Measurements from ENCODE around the gene MACROD2.

Gene MACROD2

GRCh38 chr20:15319439-15319838 is 1324.1 kb downstream of the MACROD2 start:
- H3K4me3 ChIP-seq (ENCODE audit: low read depth, low read length) = no peak overlapping the region
- in situ Hi-C loops (cut with HindIII; ENCODE audit: low sequenced_read_pairs) = no loop called here
- TF ChIP-seq CTCF (IDR thresholded peaks at IDR 0.05; ENCODE audit: low read depth, low read length, missing control alignments) = no peak
- DNase-seq (ENCODE audit: low read depth) = no peak

GRCh38 chr20:15320941-15321340 is 1325.6 kb downstream of the MACROD2 start:
- no peak for TF ChIP-seq CTCF (IDR thresholded peaks at IDR 0.05; ENCODE audit: low read depth, low read length, missing control alignments)
- in situ Hi-C loops (cut with HindIII; ENCODE audit: low sequenced_read_pairs) = no loop called here
- DNase-seq (ENCODE audit: low read depth) = no peak
- no peak overlapping the region for H3K4me3 ChIP-seq (ENCODE audit: low read depth, low read length)

GRCh38 chr20:15327123-15327522 is 1331.8 kb downstream of the MACROD2 start:
- in situ Hi-C loops (cut with HindIII; ENCODE audit: low sequenced_read_pairs) = no loop called here
- no peak for DNase-seq (ENCODE audit: low read depth)
- H3K4me3 ChIP-seq (ENCODE audit: low read depth, low read length) = no peak overlapping the region
- TF ChIP-seq CTCF (IDR thresholded peaks at IDR 0.05; ENCODE audit: low read depth, low read length, missing control alignments) = no peak

- no peak for TF ChIP-seq CTCF (IDR thresholded peaks at IDR 0.05; ENCODE audit: low read depth, low read length, missing control alignments)
- in situ Hi-C loops (cut with HindIII; ENCODE audit: low sequenced_read_pairs) = no loop called here
- H3K4me3 ChIP-seq (ENCODE audit: low read depth, low read length) = no peak overlapping the region
These were observed 1332.8 kb downstream of the MACROD2 start for GRCh38 chr20:15328084-15328483.

GRCh38 chr20:15332711-15333160 is 1337.4 kb downstream of the MACROD2 start:
- no peak for DNase-seq (ENCODE audit: low read depth)
- TF ChIP-seq CTCF (IDR thresholded peaks at IDR 0.05; ENCODE audit: low read depth, low read length, missing control alignments) = no peak
- H3K4me3 ChIP-seq (ENCODE audit: low read depth, low read length) = no peak overlapping the region
- in situ Hi-C loops (cut with HindIII; ENCODE audit: low sequenced_read_pairs) = no loop called here

More at GRCh38 chr20:15328084-15328483, 1332.8 kb downstream of the MACROD2 start:
- no peak for DNase-seq (ENCODE audit: low read depth)

- no peak for TF ChIP-seq CTCF (IDR thresholded peaks at IDR 0.05; ENCODE audit: low read depth, low read length, missing control alignments)
- in situ Hi-C loops (cut with HindIII; ENCODE audit: low sequenced_read_pairs) = no loop called here
- no peak for DNase-seq (ENCODE audit: low read depth)
- no peak overlapping the region for H3K4me3 ChIP-seq (ENCODE audit: low read depth, low read length)
These were observed 1337.9 kb downstream of the MACROD2 start for GRCh38 chr20:15333170-15333569.

GRCh38 chr20:15336011-15336410 is 1340.7 kb downstream of the MACROD2 start:
- TF ChIP-seq CTCF (IDR thresholded peaks at IDR 0.05; ENCODE audit: low read depth, low read length, missing control alignments) = no peak
- DNase-seq (ENCODE audit: low read depth) = no peak
- no peak overlapping the region for H3K4me3 ChIP-seq (ENCODE audit: low read depth, low read length)
- in situ Hi-C loops (cut with HindIII; ENCODE audit: low sequenced_read_pairs) = no loop called here

Data from astrocyte of the cerebellum (primary cell).